ENCODE measurements around the gene PPP1R15A.
"Not testable (repeated sequence)": the region's sequence is repeated elsewhere in the genome, so short reads cannot be mapped to it uniquely, and the experiment has no call there.

Gene PPP1R15A

DNA sequence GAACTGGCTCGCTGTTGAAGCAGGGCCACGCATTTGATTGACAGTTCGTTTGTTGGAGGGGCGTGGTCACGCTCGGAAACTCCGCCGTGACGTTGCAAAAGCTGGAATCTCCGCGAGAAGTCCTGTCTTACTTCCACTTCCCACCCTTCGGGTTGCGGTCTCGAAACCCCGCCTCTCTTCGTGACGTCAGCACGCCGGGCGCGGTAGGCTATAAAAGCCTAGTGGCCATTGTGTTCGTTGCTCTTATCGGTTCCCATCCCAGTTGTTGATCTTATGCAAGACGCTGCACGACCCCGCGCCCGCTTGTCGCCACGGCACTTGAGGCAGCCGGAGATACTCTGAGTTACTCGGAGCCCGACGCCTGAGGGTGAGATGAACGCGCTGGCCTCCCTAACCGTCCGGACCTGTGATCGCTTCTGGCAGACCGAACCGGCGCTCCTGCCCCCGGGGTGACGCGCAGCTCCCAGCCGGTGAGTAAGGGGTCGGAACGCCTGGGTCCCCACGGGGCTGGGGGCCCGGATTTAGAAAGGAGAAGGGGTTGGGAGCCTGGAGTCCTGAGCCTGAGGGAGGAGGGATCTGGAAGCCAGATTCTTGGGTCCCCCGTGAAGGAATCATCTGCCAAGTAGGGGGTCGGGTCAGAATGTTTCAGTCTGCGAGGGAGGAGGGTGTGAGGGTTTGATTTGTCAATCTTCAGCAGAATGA, at the start of gene PPP1R15A:
Gene PPP1R15A (plus strand): TSS at position 240 of the 702 bp plus-strand sequence. CDS start 813 bp downstream, outside the sequence.
- peak; percentile 94 for DNase-seq (ENCODE audit: low spot score)

DNA sequence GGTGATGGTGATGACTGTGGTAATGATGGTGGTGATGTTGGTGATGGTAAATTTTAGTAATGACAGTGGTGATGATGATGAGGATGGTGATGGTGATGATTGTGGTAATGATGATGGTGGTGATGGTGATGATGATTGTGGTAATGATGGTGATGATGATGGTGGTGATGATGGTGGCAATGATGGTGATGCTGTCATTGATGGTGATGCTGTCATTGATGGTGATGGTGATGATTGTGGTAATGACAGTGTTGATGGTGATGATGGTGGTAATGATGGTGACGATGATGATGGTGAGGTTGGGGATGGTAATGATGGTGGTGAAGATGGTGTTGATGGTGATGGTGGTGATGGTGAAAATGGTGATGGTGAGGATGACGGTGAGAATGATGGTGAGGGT, 49.7 kb upstream of the PPP1R15A start:
- DNase-seq (ENCODE audit: low spot score), result no peak

- no peak for DNase-seq (ENCODE audit: low spot score)
Observed at GRCh38 chr19:48826606-48827020, 45.6 kb upstream of the PPP1R15A start.

DNA sequence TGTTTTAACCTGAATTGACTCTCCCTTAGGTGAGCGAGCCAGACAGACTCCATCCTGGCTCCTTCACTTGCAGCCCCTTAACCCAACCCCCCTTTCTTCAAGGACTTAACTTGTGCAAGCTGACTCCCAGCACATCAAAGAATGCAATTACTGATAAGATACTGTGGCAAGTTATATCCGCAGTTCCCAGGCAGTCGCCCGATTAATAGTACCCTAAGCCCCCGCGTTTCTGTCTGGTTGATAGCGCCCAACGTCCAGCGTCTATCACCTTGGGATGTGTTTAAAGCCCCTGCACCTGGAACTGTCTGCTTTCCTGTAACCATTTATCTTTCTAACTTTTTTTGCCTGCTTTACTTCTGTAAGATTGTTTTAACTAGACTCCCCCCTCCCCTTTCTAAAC, 42.1 kb upstream of the PPP1R15A start:
- no peak for DNase-seq (ENCODE audit: low spot score)

DNA sequence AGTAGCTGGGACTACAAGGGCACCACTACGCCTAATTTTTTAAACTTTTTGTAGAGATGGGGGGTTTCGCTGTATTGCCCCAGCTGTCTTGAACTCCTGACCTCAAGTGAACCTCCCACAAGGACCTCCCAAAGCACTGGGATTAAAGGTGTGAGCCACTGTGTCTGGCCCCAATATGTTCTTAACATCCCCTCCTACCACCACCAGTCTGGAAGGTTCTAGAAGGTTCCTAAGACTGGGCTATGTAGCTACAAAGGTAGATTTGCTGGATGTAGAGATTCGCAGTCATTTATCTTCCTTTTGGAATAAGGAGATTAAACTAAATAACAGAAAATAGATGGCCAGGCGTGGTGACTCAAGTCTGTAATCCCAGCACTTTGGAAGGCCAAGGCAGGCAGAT, 41.3 kb upstream of the PPP1R15A start:
- no peak for DNase-seq (ENCODE audit: low spot score)

DNA sequence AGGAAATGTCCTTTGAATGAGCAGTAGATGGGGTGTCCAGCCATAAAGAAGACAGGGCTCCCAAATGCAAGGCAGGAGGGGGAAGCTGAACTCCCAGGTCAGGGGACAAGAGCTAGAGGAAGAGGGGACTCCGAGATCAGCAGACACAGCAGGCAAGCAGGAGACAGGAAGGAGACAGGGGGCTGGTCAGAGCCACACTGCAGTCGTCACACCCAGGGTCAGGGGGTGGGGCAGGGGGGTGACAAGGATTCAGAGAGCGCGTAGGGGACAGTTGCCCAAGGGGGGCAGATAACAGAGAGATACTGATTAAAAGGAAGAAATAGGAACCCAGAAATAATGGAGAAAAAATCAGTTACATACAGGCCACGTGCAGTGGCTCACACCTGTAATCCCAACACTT, 39.2 kb upstream of the PPP1R15A start:
- DNase-seq (ENCODE audit: low spot score), result no peak

- DNase-seq (ENCODE audit: low spot score), result no peak
Observed at GRCh38 chr19:48833977-48834376, 38.2 kb upstream of the PPP1R15A start.

- DNase-seq (ENCODE audit: low spot score), result peak; percentile 87
Observed at GRCh38 chr19:48835734-48836088, 36.5 kb upstream of the PPP1R15A start.

DNA sequence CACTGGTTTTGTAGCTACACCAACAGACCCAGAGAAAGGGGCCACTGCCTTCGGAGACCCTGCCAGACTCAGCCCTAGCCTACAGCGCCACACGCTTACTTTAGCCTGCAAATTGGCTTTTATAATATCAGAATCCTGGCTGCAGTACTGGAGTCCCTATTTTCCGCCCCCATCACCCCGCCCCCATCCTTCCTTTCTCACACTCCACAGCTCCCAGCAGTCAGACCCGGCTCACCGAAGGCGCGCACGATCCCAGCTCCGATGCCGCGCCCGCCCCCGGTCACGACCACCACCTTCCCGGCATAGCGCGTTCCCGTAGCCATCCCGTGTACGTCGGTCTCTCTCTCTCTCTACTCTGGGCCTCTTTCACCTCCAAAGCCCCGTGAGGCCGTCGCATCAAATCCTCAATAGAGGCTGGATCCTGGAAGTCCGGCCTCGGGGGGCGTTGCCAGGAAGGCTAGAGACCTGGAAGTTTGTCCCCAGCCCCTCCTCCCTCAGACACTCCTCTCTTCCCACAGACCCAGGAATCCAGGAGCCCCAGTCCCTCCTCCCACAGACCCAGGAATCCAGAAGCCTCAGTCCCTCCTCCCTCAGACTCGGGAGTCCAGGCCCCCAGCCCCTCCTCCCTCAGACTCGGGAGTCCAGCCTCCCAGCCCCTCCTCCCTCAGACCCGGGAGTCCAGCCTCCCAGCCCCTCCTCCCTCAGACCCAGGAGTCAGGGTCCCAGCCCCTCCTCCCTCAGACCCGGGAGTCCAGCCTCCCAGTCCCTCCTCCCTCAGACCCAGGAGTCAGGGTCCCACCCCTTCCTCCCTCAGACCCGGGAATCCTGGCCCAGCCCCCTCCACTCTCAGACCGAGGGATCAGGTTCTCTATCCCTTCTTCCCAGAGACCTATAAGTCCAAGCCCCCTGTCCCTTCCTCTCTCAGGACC, 35.9 kb upstream of the PPP1R15A start, which contains the start of gene HSD17B14:
Gene HSD17B14 (minus strand): TSS at position 403 of the 929 bp plus-strand sequence. CDS start 80 bp downstream, at position 323.
- peak; percentile 58 for DNase-seq (ENCODE audit: low spot score)

DNA sequence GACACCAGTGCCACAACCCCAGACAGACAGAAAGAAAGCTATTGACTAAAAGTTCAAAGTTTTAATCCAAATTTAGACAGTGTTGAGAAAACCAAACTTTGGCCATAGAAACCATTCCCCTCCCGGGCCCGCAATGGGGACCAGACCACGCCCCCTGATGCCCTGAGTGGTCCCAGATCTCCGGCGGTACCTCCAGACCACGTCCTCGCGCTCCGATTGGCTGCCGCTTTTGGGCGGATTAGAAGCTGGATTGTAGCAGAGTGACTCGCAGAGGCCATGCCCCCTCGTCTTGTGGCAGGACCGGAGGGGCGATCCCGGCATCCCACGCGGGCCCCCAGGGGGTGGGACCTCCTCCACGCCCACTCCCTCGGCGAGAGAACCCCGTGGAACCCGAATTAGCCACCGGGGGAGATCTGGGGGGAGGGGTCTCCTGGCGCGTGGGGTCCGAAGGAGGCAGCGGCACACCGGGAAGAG, 35.1 kb upstream of the PPP1R15A start:
- DNase-seq (ENCODE audit: low spot score), result peak; percentile 94

DNA sequence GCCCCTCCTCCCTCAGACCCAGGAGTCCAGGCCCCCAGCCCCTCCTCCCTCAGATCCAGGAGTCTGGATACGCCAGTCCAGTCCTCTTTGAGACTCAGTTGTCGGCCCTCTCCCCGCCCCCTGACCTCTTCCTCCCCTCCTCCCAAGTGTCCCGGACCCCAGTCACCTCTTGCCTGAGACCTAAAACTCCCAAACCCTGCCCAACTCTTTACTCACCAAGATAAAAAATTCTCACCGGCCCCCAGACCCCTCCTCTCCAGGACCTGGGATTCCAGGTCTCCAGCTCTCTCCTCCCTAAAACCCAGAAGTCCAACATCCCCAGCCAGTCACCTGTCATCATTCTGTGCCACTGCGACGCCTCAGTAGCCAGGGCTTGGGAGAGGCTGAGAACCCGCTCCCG, 34.5 kb upstream of the PPP1R15A start:
- no peak for DNase-seq (ENCODE audit: low spot score)

DNA sequence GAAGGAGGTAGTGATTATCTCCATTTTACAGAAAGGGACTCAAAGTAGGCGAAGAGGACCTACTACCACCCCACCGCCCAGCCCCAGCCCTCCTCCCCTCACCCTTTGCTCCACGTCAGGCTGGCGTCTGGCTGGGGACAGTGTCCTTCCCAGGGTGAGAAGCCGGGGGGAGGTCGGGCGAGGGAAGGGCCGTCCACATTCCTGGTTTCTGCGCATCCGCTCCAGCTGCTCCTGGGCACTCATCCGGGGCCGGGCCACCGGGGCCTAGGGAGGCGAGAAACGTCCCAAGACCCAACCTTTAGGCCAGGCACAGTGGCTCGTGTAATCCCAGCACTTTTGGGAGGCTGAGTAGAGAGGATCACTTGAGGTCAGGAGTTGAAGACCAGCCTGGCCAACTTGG, 31.2 kb upstream of the PPP1R15A start:
- no peak for DNase-seq (ENCODE audit: low spot score)

GRCh38 chr19:48841571-48841970, 30.6 kb upstream of the PPP1R15A start:
- DNase-seq (ENCODE audit: low spot score), result no peak

DNA sequence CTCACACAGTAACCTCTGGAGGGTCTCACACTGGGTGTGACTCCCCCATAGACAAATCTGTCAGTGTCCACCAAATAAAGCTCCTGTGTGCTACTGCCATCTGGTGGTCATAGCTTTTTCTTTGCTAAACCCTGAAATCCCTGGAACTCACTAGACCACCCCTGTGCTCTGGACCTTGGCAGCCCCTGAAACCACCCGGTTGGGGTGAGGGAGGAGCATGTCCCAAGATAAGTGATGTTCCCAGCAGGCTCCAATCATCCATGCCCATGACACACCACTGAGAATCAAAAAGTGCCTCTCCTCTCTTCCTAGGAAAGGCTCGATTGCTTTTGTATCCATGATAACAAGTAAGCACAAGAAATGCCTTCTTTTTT, 29.4 kb upstream of the PPP1R15A start:
- DNase-seq (ENCODE audit: low spot score), result peak; percentile 63

- DNase-seq (ENCODE audit: low spot score), result peak; percentile 62
Observed at GRCh38 chr19:48844472-48844871, 27.7 kb upstream of the PPP1R15A start.

- peak; percentile 86 for DNase-seq (ENCODE audit: low spot score)
Observed at GRCh38 chr19:48845384-48845783, 26.8 kb upstream of the PPP1R15A start.

DNA sequence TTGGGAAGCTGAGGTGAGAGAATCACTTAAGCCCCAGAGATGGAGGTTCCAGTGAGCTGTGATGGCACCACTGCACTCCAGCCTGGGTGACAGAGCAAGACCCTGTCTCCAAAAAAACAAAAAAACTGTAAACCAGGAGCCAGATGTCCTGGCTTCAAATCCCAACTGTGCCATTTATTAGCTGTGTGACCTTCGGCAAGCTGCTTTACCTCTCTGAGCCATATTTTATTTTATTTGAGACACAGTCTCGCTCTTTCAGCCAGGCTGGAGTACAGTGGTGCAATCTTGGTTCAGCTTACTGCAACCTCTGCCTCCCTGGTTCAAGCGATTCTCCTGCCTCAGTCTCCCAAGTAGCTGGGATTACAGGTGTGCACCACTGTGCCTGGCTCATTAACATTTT, 25.6 kb upstream of the PPP1R15A start:
- not testable (repeated sequence) for DNase-seq (ENCODE audit: low spot score)

GRCh38 chr19:48852292-48852691, 19.9 kb upstream of the PPP1R15A start:
- peak; percentile 31 for DNase-seq (ENCODE audit: low spot score)

DNA sequence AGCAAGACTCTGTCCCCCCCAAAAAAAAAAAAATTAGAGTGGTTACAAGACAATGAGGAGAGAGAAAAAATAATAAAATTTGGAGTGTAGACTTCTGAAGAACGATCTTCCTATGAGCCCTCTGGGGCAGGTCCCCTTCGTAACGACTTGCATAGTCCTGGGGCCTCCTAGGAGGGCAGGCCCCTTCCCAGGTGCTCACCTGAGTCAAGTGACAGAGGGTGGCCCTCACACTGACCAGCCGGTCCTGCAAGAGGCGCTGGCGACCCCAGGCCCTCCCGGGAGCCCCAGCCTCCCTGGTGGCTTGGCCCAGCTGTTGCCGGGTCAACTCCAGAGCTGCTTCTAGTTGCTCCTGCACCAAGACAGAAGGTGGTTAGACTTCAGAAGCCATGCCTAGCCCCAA, 18.7 kb upstream of the PPP1R15A start:
- peak; percentile 21 for DNase-seq (ENCODE audit: low spot score)

- no peak for DNase-seq (ENCODE audit: low spot score)
Observed at GRCh38 chr19:48854103-48854502, 18.1 kb upstream of the PPP1R15A start.

DNA sequence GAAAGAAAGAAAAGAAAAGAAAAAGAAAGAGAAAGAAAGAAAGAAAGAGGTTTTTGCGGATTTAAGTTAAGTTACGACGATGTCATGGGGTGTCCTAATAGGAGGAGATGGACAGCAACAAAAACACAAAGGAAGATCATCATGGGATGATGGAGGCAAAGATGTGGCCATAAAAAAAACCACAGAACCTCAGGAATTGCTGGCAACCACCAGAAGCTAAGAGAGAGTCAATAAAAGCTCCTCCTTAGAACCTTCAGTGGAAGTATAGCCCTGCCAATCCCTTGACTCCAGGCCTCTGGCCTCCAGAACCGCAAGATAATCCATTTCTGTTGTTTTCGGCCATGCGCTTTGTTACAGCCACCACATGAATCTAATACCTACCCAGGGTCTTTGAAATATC, 15.3 kb upstream of the PPP1R15A start:
- DNase-seq (ENCODE audit: low spot score), result no peak

GRCh38 chr19:48858984-48859710, 13.1 kb upstream of the PPP1R15A start:
- peak; percentile 36 for DNase-seq (ENCODE audit: low spot score)
